GM12875 (cell line): Measurements from ENCODE around the gene TINAG.

Experiments used
- H3K4me3 ChIP-seq: one replicate; pipeline ENCODE4 v1.5.1; 2011; ENCODE audit warnings: low read depth, low read length, control low read depth
- CTCF ChIP-seq: IDR thresholded peaks from 2 replicates; pipeline ENCODE4 v1.5.1; 2011; ENCODE audit warnings: low read depth, mild to moderate bottlenecking, control low read depth, inconsistent platforms, low read length, moderate library complexity, borderline replicate concordance; ENCODE audit not compliant: insufficient read depth

The TINAG gene

GRCh38 chr6:54289426-54289825, 18.8 kb upstream of the TINAG start:
- H3K4me3 ChIP-seq: no peak overlapping the region
- no peak for TF ChIP-seq CTCF

- TF ChIP-seq CTCF: no peak
- no peak overlapping the region for H3K4me3 ChIP-seq
Observed at GRCh38 chr6:54291146-54291545, 17.1 kb upstream of the TINAG start.

- no peak overlapping the region for H3K4me3 ChIP-seq
- no peak for TF ChIP-seq CTCF
Observed at GRCh38 chr6:54291738-54292137, 16.5 kb upstream of the TINAG start.

GRCh38 chr6:54294965-54295532, 13.2 kb upstream of the TINAG start:
- TF ChIP-seq CTCF: no peak
- H3K4me3 ChIP-seq: no peak overlapping the region

GRCh38 chr6:54299542-54300269, 8.5 kb upstream of the TINAG start:
- no peak overlapping the region for H3K4me3 ChIP-seq
- no peak for TF ChIP-seq CTCF

GRCh38 chr6:54301770-54302169, 6.5 kb upstream of the TINAG start:
- H3K4me3 ChIP-seq: no peak overlapping the region
- no peak for TF ChIP-seq CTCF

- H3K4me3 ChIP-seq: no peak overlapping the region
- no peak for TF ChIP-seq CTCF
Observed at GRCh38 chr6:54307439-54307910, 766 bp upstream of the TINAG start.
